H1 (cell line): ENCODE results near the gene SLC1A3. TPM values are rescaled to one million over a fixed set of nuclear protein-coding genes. Genes with fewer than 3 reads are reported as not detected.

Source experiments
- CTCF ChIA-PET: fragments of 300-600 bp; sonication (Branson Sonifier 250); formaldehyde crosslinking; loops from one replicate; lab custom pipeline; 2021; ENCODE audit not compliant: partially characterized antibody; lab: Charles Lee
- POLR2A ChIA-PET: fragments of 300-600 bp; sonication (Branson Sonifier 250); formaldehyde crosslinking; loops from one replicate; lab custom pipeline; 2021; ENCODE audit warnings: inconsistent platforms; ENCODE audit not compliant: partially characterized antibody; lab: Charles Lee
- DNase-seq, 2 experiments: peaks; one replicate each; pipeline versions ENCODE4 v3.0.0 to v3.0.0-alpha.2; 2010 to 2022; ENCODE audit warnings: low spot score in 2 of 2, low read depth in 1 of 2, mixed read lengths in 1 of 2
- FAIRE-seq: peaks from 2 replicates; lab custom pipeline; 2011; peaks lifted over from hg19 to GRCh38; lab: Jason Lieb, UNC
- H2AFZ ChIP-seq: 2 replicates; pipeline ENCODE4 v1.8.1; 2012; ENCODE audit warnings: low read length, inconsistent platforms
- H2AK5ac ChIP-seq: 2 replicates; pipeline ENCODE4 v1.6.1; 2013; ENCODE audit warnings: low read depth, low read length
- H2BK120ac ChIP-seq: replicated peaks from 2 replicates; pipeline ENCODE3; 2013; ENCODE audit warnings: low read depth, low read length, inconsistent platforms
- H2BK12ac ChIP-seq: 2 replicates; pipeline ENCODE4 v1.6.1; 2013; ENCODE audit warnings: low read depth, low read length
- H2BK15ac ChIP-seq: 2 replicates; pipeline ENCODE4 v1.6.1; 2013; ENCODE audit warnings: low read length
- H2BK20ac ChIP-seq: 2 replicates; pipeline ENCODE4 v1.6.1; 2013; ENCODE audit warnings: low read length
- H2BK5ac ChIP-seq: 2 replicates; pipeline ENCODE4 v1.6.1; 2013; ENCODE audit warnings: low read depth, low read length
- H3K14ac ChIP-seq: 2 replicates; pipeline ENCODE4 v1.6.1; 2013; ENCODE audit warnings: inconsistent platforms; ENCODE audit not compliant: insufficient read length
- H3K18ac ChIP-seq: 2 replicates; pipeline ENCODE4 v1.6.1; 2013; ENCODE audit warnings: low read length; ENCODE audit errors: extremely low read depth
- H3K23ac ChIP-seq: 2 replicates; pipeline ENCODE4 v1.6.1; 2013; ENCODE audit warnings: inconsistent platforms; ENCODE audit not compliant: insufficient read length
- H3K23me2 ChIP-seq: 2 replicates; pipeline ENCODE4 v1.6.1; 2013; ENCODE audit warnings: low read depth, low read length
- H3K27ac ChIP-seq: 2 replicates; pipeline ENCODE4 v1.6.1; 2011; ENCODE audit warnings: low read depth, low read length, inconsistent platforms
- H3K27me3 ChIP-seq, 4 experiments: replicated peaks in 1 of 4; 1 replicate in 1 of 4; 2 replicates in 3 of 4; pipeline versions ENCODE4 v1.6.1 to v1.8.1; 2011 to 2013; ENCODE audit warnings: low read length in 3 of 4, mild to moderate bottlenecking in 3 of 4, inconsistent platforms in 2 of 4, mixed read lengths in 2 of 4, moderate library complexity in 1 of 4; ENCODE audit not compliant: control insufficient read depth in 3 of 4, insufficient read depth in 3 of 4; ENCODE audit errors: extremely low read depth in 1 of 4
- H3K36me3 ChIP-seq, 4 experiments: 2 replicates each; pipeline versions ENCODE4 v1.6.1 to v1.8.1; 2011 to 2013; ENCODE audit warnings: mild to moderate bottlenecking in 4 of 4, low read length in 3 of 4, moderate library complexity in 2 of 4, control low read depth in 1 of 4, inconsistent platforms in 1 of 4; ENCODE audit not compliant: insufficient read depth in 4 of 4, control insufficient read depth in 2 of 4
- H3K4ac ChIP-seq: replicated peaks from 2 replicates; pipeline ENCODE3; 2013; ENCODE audit warnings: low read length, low read depth, mixed read lengths, inconsistent platforms; ENCODE audit not compliant: insufficient read length
- H3K4me1 ChIP-seq, 4 experiments: replicated peaks in 1 of 4; 1 replicate in 1 of 4; 2 replicates in 3 of 4; pipeline versions ENCODE4 v1.6.1 to v1.8.1; 2011 to 2013; ENCODE audit warnings: low read length in 3 of 4, inconsistent platforms in 2 of 4, mixed read lengths in 1 of 4; ENCODE audit not compliant: insufficient read depth in 4 of 4, control insufficient read depth in 3 of 4
- H3K4me2 ChIP-seq, 2 experiments: 2 replicates each; pipeline versions ENCODE4 v1.6.1 to v1.8.1; 2011 to 2013; ENCODE audit warnings: low read depth in 2 of 2, low read length in 2 of 2, control low read depth in 1 of 2, inconsistent platforms in 1 of 2, mild to moderate bottlenecking in 1 of 2; ENCODE audit not compliant: insufficient read depth in 1 of 2
- H3K4me3 ChIP-seq, 4 experiments: fragments of 200-600, 300-600 bp in 1 of 4; sonication (generic), shearing (Covaris generic), sonication (Bioruptor Twin) in 1 of 4; 2 replicates each; pipeline versions ENCODE4 v1.5.1 to v1.8.1; 2011 to 2016; ENCODE audit warnings: low read length in 4 of 4, low read depth in 3 of 4, control low read depth in 2 of 4, inconsistent platforms in 2 of 4, mild to moderate bottlenecking in 2 of 4, mixed read lengths in 1 of 4, moderate library complexity in 1 of 4; ENCODE audit not compliant: insufficient read depth in 2 of 4; ENCODE audit errors: extremely low read depth in 1 of 4
- H3K56ac ChIP-seq: replicated peaks from 2 replicates; pipeline ENCODE3; 2013; ENCODE audit warnings: low read depth, mild to moderate bottlenecking, mixed read lengths, low read length, inconsistent platforms; ENCODE audit not compliant: insufficient read length
- H3K79me1 ChIP-seq: 2 replicates; pipeline ENCODE4 v1.6.1; 2013; ENCODE audit warnings: low read depth, low read length, control low read depth
- H3K79me2 ChIP-seq, 2 experiments: 2 replicates each; pipeline versions ENCODE4 v1.6.1 to v1.8.1; 2012 to 2013; ENCODE audit warnings: low read length in 2 of 2, mild to moderate bottlenecking in 2 of 2, inconsistent platforms in 1 of 2; ENCODE audit not compliant: insufficient read depth in 2 of 2, control insufficient read depth in 1 of 2
- H3K9ac ChIP-seq, 4 experiments: replicated peaks in 1 of 4; 1 replicate in 1 of 4; 2 replicates in 3 of 4; pipeline versions ENCODE4 v1.6.1 to v1.8.1; 2011 to 2013; ENCODE audit warnings: low read depth in 3 of 4, low read length in 3 of 4, control low read depth in 2 of 4, mild to moderate bottlenecking in 2 of 4, moderate library complexity in 2 of 4, inconsistent platforms in 1 of 4; ENCODE audit errors: extremely low read depth in 1 of 4
- H3K9me3 ChIP-seq, 2 experiments: 2 replicates each; pipeline versions ENCODE4 v1.6.1 to v1.8.1; 2012 to 2013; ENCODE audit warnings: mild to moderate bottlenecking in 2 of 2, moderate library complexity in 2 of 2, control low read depth in 1 of 2, inconsistent platforms in 1 of 2, low read depth in 1 of 2, low read length in 1 of 2, mixed read lengths in 1 of 2; ENCODE audit not compliant: insufficient read depth in 2 of 2
- H4K20me1 ChIP-seq, 2 experiments: replicated peaks in 1 of 2; 2 replicates each; pipeline versions ENCODE3 to v1.8.1; 2011 to 2013; ENCODE audit warnings: inconsistent platforms in 2 of 2, low read length in 2 of 2, mild to moderate bottlenecking in 1 of 2; ENCODE audit not compliant: insufficient read depth in 2 of 2, control insufficient read depth in 1 of 2
- H4K5ac ChIP-seq: 2 replicates; pipeline ENCODE4 v1.6.1; 2013; ENCODE audit warnings: low read length, low read depth, mixed read lengths, inconsistent platforms; ENCODE audit not compliant: insufficient read length
- H4K8ac ChIP-seq: 2 replicates; pipeline ENCODE4 v1.8.0; 2013; ENCODE audit warnings: mild to moderate bottlenecking, moderate library complexity, low read length, inconsistent platforms; ENCODE audit not compliant: insufficient read depth; ENCODE audit errors: extremely low read depth
- H4K91ac ChIP-seq: replicated peaks from 2 replicates; pipeline ENCODE3; 2013; ENCODE audit warnings: low read length, mixed read lengths, inconsistent platforms; ENCODE audit not compliant: insufficient read length
- ASH2L ChIP-seq: fragments of 200-600, 300-600 bp; sonication (generic); IDR thresholded peaks from one replicate; pipeline ENCODE4 v1.7.1; 2017; ENCODE audit warnings: low read length
- ATF2 ChIP-seq: IDR thresholded peaks from 2 replicates; pipeline ENCODE4 v1.6.1; 2012; ENCODE audit warnings: low read length, inconsistent platforms
- CBX5 ChIP-seq: fragments of 300-800, 300-1000 bp; sonication (generic); IDR thresholded peaks from 2 replicates; pipeline ENCODE4 v1.7.1; 2016; ENCODE audit warnings: antibody characterized with exemption, low read length, low read depth
- CBX8 ChIP-seq: fragments of 300-800, 300-1000 bp; sonication (generic); IDR thresholded peaks from 2 replicates; pipeline ENCODE4 v1.7.1; 2016; ENCODE audit warnings: low read depth, low read length, borderline replicate concordance
- GTF2F1 ChIP-seq: IDR thresholded peaks from 2 replicates; pipeline ENCODE4 v1.6.1; 2012; ENCODE audit warnings: low read depth, low read length, improper control_type of control experiment, borderline replicate concordance
- HDAC6 ChIP-seq: IDR thresholded peaks from one replicate; pipeline ENCODE4 v1.7.1; 2012; ENCODE audit warnings: low read depth, mild to moderate bottlenecking, inconsistent platforms, low read length, moderate library complexity
- NANOG ChIP-seq: IDR thresholded peaks from 2 replicates; pipeline ENCODE4 v1.6.1; 2011; ENCODE audit warnings: low read length, low read depth, mild to moderate bottlenecking, inconsistent platforms; ENCODE audit not compliant: insufficient read depth, poor library complexity, severe bottlenecking
- PHF8 ChIP-seq: fragments of 200-600 bp; sonication (generic); conservative IDR thresholded peaks from 2 replicates; pipeline ENCODE4 v1.7.1; 2012; ENCODE audit warnings: low read depth, mild to moderate bottlenecking, inconsistent platforms, low read length, moderate library complexity
- POLR2A ChIP-seq, 2 experiments: IDR thresholded peaks; 1 replicate in 1 of 2; 2 replicates in 1 of 2; pipeline ENCODE4 v1.6.1; 2011; ENCODE audit warnings: low read depth in 2 of 2, low read length in 2 of 2, mild to moderate bottlenecking in 2 of 2; ENCODE audit errors: control extremely low read depth in 1 of 2
- POLR2AphosphoS5 ChIP-seq: IDR thresholded peaks from 2 replicates; pipeline ENCODE4 v1.6.1; 2011; ENCODE audit warnings: low read depth, low read length
- RXRA ChIP-seq: IDR thresholded peaks from 2 replicates; pipeline ENCODE4 v1.6.1; 2011; ENCODE audit warnings: low read depth, mild to moderate bottlenecking, low read length, moderate library complexity; ENCODE audit not compliant: insufficient read depth
- SUZ12 ChIP-seq: fragments of 200-600 bp; sonication (generic); IDR thresholded peaks from 2 replicates; pipeline ENCODE4 v1.6.1; 2012; ENCODE audit warnings: mild to moderate bottlenecking, inconsistent platforms, low read length, moderate library complexity, mixed read lengths
- WGBS, 2 experiments: shearing (Covaris generic) in 1 of 2; methylation state at CpG; one replicate each; pipeline versions ENCODE4 v1.1.6 to v1.1.7; 2013 to 2015; ENCODE audit warnings: low lambda C conversion rate in 2 of 2, mixed read lengths in 2 of 2, inconsistent platforms in 1 of 2, low coverage in 1 of 2, missing lambda C conversion rate in 1 of 2; ENCODE audit not compliant: insufficient replicate concordance in 2 of 2, insufficient coverage in 1 of 2, insufficient read length in 1 of 2; ENCODE audit errors: extremely low coverage in 1 of 2, missing lambda C conversion rate in 1 of 2; 5-methylcytosine and 5-hydroxymethylcytosine counted together
- polyA plus RNA-seq, 7 experiments: library from polyadenylated mRNA; depleted of rRNA in 3 of 7; stranded (reverse) in 5 of 7; unstranded in 2 of 7; fragments of >200 nt in 5 of 7; fragments of 200-250 nt in 2 of 7; gene quantifications; 1 replicate in 5 of 7; 2 replicates in 1 of 7; 4 replicates in 1 of 7; pipeline versions ENCODE4 v1.2.1 to v1.2.3, GENCODE V29; 2011 to 2013; ENCODE audit warnings: missing spikeins in 2 of 7, mixed read lengths in 2 of 7
- total RNA-seq: library from RNA; stranded (reverse); fragmentation: NEBNext Ultra II Directional; extraction: Animal tissue kit (Norgen Biotek cat#: 25700); gene quantifications from 2 replicates; pipeline ENCODE4 v1.2.1, GENCODE V29; 2021

SLC1A3 gene
- total and polyA plus RNA-seq, 2 of the 8 experiments (the other 6 are each of a cell fraction or from before 2014, with no cell fraction given), result 26.7 to 35.3 TPM

- no peaks in the 10 kb centered on the region for H4K20me1 ChIP-seq
- FAIRE-seq (no peak), DNase-seq (no peak)
- ChIA-PET POLR2A (interaction anchor here (1.0 kb wide), 1 partner anchor 96 kb away, joined by 3 read pairs; no protein-coding TSS in a partner anchor), CTCF (interaction anchor here (1.2 to 1.9 kb wide), 3 partner anchors 94 to 182 kb away, joined by 4 to 7 read pairs (median 5); no protein-coding TSS in a partner anchor)
- no peak overlapping the region for H3K56ac ChIP-seq
- 0 out of 2 replicates have a peak overlapping the region, but pooled peaks have one; percentile 35 for H2BK20ac ChIP-seq
- no peak overlapping the region for H2AFZ ChIP-seq
- H3K18ac ChIP-seq, result no peak overlapping the region
- no peaks in the 10 kb centered on the region for H3K79me1 ChIP-seq
- no peak overlapping the region for H2BK12ac ChIP-seq
- H3K23ac ChIP-seq, result no peak overlapping the region
- no peaks in the 10 kb centered on the region for H3K36me3 ChIP-seq
- peak overlapping the region; percentile 29 to 31; a peak in 2 of 4 replicates for H3K4me2 ChIP-seq
- no peak overlapping the region for H3K4ac ChIP-seq
- no peak overlapping the region for H3K14ac ChIP-seq
- H3K27ac ChIP-seq, result no peak overlapping the region
- H3K79me2 ChIP-seq, result no peaks in the 10 kb centered on the region
- H2AK5ac ChIP-seq, result no peak overlapping the region
- no peaks in the 10 kb centered on the region for H3K9me3 ChIP-seq
- H2BK120ac ChIP-seq, result no peak overlapping the region
- H4K91ac ChIP-seq, result no peak overlapping the region
- H3K27me3 ChIP-seq, result peaks cover 0 to 3% (median 0%) of the 10 kb centered on the region in 4 experiments; a peak in 1 of 7 replicates
- no peaks in the 10 kb centered on the region for H3K23me2 ChIP-seq
- H2BK15ac ChIP-seq, result no peak overlapping the region
- WGBS, 2 experiments, result 65% methylated on average over 6 of the region's 6 CpGs; no CpG with 5 or more reads in 1 of the 2 experiments
- H2BK5ac ChIP-seq, result peak overlapping the region; percentile 90; the same call in 1 of the 2 replicates
- H3K4me3 ChIP-seq, result peak overlapping the region in 1 of 4 experiments; percentile 37; a peak in 2 of 8 replicates
- no peak overlapping the region for H4K8ac ChIP-seq
- no peak overlapping the region for H3K9ac ChIP-seq
- H4K5ac ChIP-seq, result no peak overlapping the region
- peaks cover 0 to 13% (median 5%) of the 10 kb centered on the region in 4 experiments; a peak in 3 of 7 replicates for H3K4me1 ChIP-seq
- TF ChIP-seq SUZ12 (no peak), GTF2F1 (no peak), RXRA (no peak), PHF8 (no peak), CBX8 (no peak), NANOG (no peak), CBX5 (no peak), POLR2A (IDR thresholded peaks at IDR 0.05; ENCODE audit: control extremely low read depth in 1 of 2, low read depth in 2 of 2, low read length in 2 of 2) (no peak), ATF2 (no peak), ASH2L (no peak), POLR2AphosphoS5 (no peak), HDAC6 (no peak)
These were observed 9.7 kb upstream of the SLC1A3 start for GRCh38 chr5:36596756-36597155.
